HG03064 (cell line): ENCODE measurements around the gene CLCN3.
"Not testable (repeated sequence)": the region's sequence is repeated elsewhere in the genome, so short reads cannot be mapped to it uniquely, and the experiment has no call there.

Experiments used
- ATAC-seq: cut with Tn5 transposase; IDR thresholded peaks from one replicate; pipeline ENCODE4 v1.9.1; 2021; ENCODE audit warnings: low read depth; ENCODE audit not compliant: unreplicated experiment

The CLCN3 gene

GRCh38 chr4:169765835-169766234 is 145.5 kb downstream of the CLCN3 start:
- ATAC-seq = no peak

DNA sequence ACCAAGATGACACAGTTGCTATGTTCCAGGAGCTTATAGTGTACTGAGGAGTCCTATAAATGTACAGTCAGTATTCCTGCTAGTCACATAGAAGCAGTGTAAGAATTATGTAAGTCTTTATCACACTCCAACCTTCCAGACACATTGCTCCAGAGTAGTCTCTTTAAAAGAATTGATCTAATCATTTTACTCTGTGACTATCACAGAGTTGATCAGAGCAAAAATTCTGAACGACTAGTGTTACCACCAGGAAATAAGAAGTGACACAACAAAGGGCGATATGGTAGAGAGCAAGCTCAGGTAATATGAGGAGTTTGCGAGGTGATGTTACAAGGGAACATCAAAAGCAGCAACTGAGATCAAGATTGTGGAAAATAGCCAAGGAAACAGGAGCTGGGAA is 146.4 kb downstream of the CLCN3 start:
- ATAC-seq = no peak

DNA sequence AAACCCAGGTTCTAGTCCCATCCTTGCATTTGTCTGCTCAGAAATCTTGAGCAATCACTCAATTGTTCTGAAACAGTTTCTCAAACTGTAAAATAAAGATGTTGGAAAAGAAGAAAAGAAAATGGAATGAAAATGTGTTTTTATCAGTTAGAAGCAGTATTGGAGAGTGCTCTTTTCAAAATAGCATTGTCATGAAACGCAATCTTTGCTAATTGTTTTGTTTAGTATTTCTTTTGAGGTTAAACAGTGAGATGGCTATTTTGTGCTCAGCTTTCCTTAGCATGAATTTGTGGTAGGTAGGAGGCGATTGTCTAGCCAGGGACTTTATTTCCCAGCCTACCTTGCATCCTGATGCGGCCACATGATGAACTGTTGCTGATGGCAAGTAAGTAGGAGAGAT is 148.0 kb downstream of the CLCN3 start:
- no peak for ATAC-seq

DNA sequence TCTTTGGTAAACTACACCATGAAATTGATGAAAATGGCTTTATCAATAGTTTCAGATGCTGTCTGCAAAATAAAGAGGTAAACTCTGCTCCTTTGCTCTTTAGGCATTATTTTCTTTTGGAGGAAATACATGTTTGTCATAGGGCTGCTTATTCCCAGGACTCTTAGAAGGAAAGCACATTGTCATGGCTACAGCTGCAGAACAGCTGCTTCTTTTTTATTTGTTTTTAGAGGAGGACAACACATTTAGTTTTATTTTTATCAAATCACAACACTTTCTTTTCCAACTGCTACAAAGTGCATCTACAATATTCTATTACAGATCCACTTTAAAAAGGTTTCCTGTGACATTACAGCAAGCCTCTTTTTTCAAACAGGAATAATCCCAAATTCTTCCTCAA is 150.0 kb downstream of the CLCN3 start:
- no peak for ATAC-seq

GRCh38 chr4:169771556-169772080 is 151.2 kb downstream of the CLCN3 start:
- not testable (repeated sequence) for ATAC-seq
